ENCODE results near the gene ZNF655. TPM values are rescaled to one million over a fixed set of nuclear protein-coding genes. Genes with fewer than 3 reads are reported as not detected.

Gene ZNF655
- total and polyA plus RNA-seq, 2 experiments from 2014 or later: 45.9 to 118 TPM

- H3K36me3 ChIP-seq: peaks cover 73% of the 10 kb centered on the region
- TF ChIP-seq CTCF (IDR thresholded peaks at IDR 0.05; ENCODE audit: low read depth, low read length): no peak
- no peaks in the 10 kb centered on the region for H3K27me3 ChIP-seq
These were observed 67.5 kb downstream of the ZNF655 start for GRCh38 chr7:99625961-99626360.

More at GRCh38 chr7:99625961-99626360, 67.5 kb downstream of the ZNF655 start:
- no peak overlapping the region for H3K4me3 ChIP-seq
- no peak overlapping the region for H3K27ac ChIP-seq
- no peaks in the 10 kb centered on the region for H3K9me3 ChIP-seq (ENCODE audit: low read depth)
- no peaks in the 10 kb centered on the region for H3K4me1 ChIP-seq (ENCODE audit: low read depth)
- no peak for DNase-seq (ENCODE audit: low read depth in 1 of 2, low spot score in 1 of 2)

Other genes with a start within 250 kb of the ZNF655 start
- 198 and 216 TPM in 2 replicates for gene ARPC1A, start 232.7 kb upstream of the ZNF655 start, total RNA-seq
- gene ARPC1A, start 232.7 kb upstream of the ZNF655 start, polyA plus RNA-seq: 331 and 385 TPM in 2 replicates
- 38.7 and 61.7 TPM in 2 replicates for gene ARPC1B, start 183.9 kb upstream of the ZNF655 start, total RNA-seq
- gene ARPC1B, start 183.9 kb upstream of the ZNF655 start, polyA plus RNA-seq: 49.3 and 56.1 TPM in 2 replicates
- 130 and 181 TPM in 2 replicates for gene PDAP1, start 150.0 kb upstream of the ZNF655 start, total RNA-seq
- gene PDAP1, start 150.0 kb upstream of the ZNF655 start, polyA plus RNA-seq: 75.1 and 81.0 TPM in 2 replicates
- gene BUD31, start 149.7 kb upstream of the ZNF655 start, total RNA-seq: 66.9 and 110 TPM in 2 replicates
- gene BUD31, start 149.7 kb upstream of the ZNF655 start, polyA plus RNA-seq: 132 and 193 TPM in 2 replicates
- 13.7 and 27.9 TPM in 2 replicates for gene PTCD1, start 119.8 kb upstream of the ZNF655 start, total RNA-seq
- 6.1 and 7.8 TPM in 2 replicates for gene PTCD1, start 119.8 kb upstream of the ZNF655 start, polyA plus RNA-seq
- 59.9 and 84.1 TPM in 2 replicates for gene CPSF4, start 119.7 kb upstream of the ZNF655 start, total RNA-seq
- gene CPSF4, start 119.7 kb upstream of the ZNF655 start, polyA plus RNA-seq: 59.8 and 75.2 TPM in 2 replicates
- 987 and 2,981 TPM in 2 replicates for gene ATP5MF, start 92.5 kb upstream of the ZNF655 start, total RNA-seq
- 979 and 1,270 TPM in 2 replicates for gene ATP5MF, start 92.5 kb upstream of the ZNF655 start, polyA plus RNA-seq
- 9.0 and 12.7 TPM in 2 replicates for gene ZNF789, start 85.8 kb upstream of the ZNF655 start, total RNA-seq
- 10.2 and 15.3 TPM in 2 replicates for gene ZNF789, start 85.8 kb upstream of the ZNF655 start, polyA plus RNA-seq
- gene ZNF394, start 58.4 kb upstream of the ZNF655 start, total RNA-seq: 17.3 and 32.0 TPM in 2 replicates
- 18.7 and 21.9 TPM in 2 replicates for gene ZNF394, start 58.4 kb upstream of the ZNF655 start, polyA plus RNA-seq
- 13.2 and 17.6 TPM in 2 replicates for gene ZKSCAN5, start 54.0 kb upstream of the ZNF655 start, total RNA-seq
- 6.2 and 12.0 TPM in 2 replicates for gene ZKSCAN5, start 54.0 kb upstream of the ZNF655 start, polyA plus RNA-seq
- 6.1 and 8.0 TPM in 2 replicates for gene FAM200A, start 6.5 kb upstream of the ZNF655 start, total RNA-seq
- 11.1 and 11.9 TPM in 2 replicates for gene FAM200A, start 6.5 kb upstream of the ZNF655 start, polyA plus RNA-seq
- gene TMEM225B, start 39.6 kb downstream of the ZNF655 start, total RNA-seq: 0.81 and 2.3 TPM in 2 replicates
- gene TMEM225B, start 39.6 kb downstream of the ZNF655 start, polyA plus RNA-seq: 0.17 and 6.3 TPM in 2 replicates
- gene ZSCAN25, start 58.3 kb downstream of the ZNF655 start, total RNA-seq: 14.0 and 22.8 TPM in 2 replicates
- gene ZSCAN25, start 58.3 kb downstream of the ZNF655 start, polyA plus RNA-seq: 9.7 and 13.8 TPM in 2 replicates
- 0.24 and 4.8 TPM in 2 replicates for gene CYP3A5, start 121.4 kb downstream of the ZNF655 start, total RNA-seq
- 0.81 and 0.95 TPM in 2 replicates for gene CYP3A5, start 121.4 kb downstream of the ZNF655 start, polyA plus RNA-seq
- gene CYP3A7, start 176.6 kb downstream of the ZNF655 start, total RNA-seq: not detected in 2 replicates
- 0.14 and 0.51 TPM in 2 replicates for gene CYP3A7, start 176.6 kb downstream of the ZNF655 start, polyA plus RNA-seq
- gene CYP3A4, start 225.5 kb downstream of the ZNF655 start, total RNA-seq: not detected in 2 replicates
- not detected in 2 replicates for gene CYP3A4, start 225.5 kb downstream of the ZNF655 start, polyA plus RNA-seq